Kidney capillary endothelial cell (primary cell): Measurements from ENCODE around the gene FBLN5.
A peak's percentile ranks its signal among the peaks of the same experiment; 100 is the strongest.

Experiments used
- DNase-seq: peaks from one replicate; pipeline ENCODE4 v3.0.0-alpha.2; 2018; ENCODE audit warnings: low spot score

The FBLN5 gene

GRCh38 chr14:91946622-91947474, 646 bp downstream of the FBLN5 start:
- DNase-seq = peak; percentile 7

- no peak for DNase-seq
Observed at GRCh38 chr14:91945751-91946621, 1.5 kb downstream of the FBLN5 start.

GRCh38 chr14:91942946-91943345, 4.5 kb downstream of the FBLN5 start:
- DNase-seq = no peak

GRCh38 chr14:91942128-91942527, 5.4 kb downstream of the FBLN5 start:
- DNase-seq = no peak

- DNase-seq = no peak
Observed at GRCh38 chr14:91940209-91940608, 7.3 kb downstream of the FBLN5 start.

- DNase-seq = no peak
Observed at GRCh38 chr14:91935586-91935985, 11.9 kb downstream of the FBLN5 start.

GRCh38 chr14:91934554-91935285, 12.8 kb downstream of the FBLN5 start:
- DNase-seq = no peak

GRCh38 chr14:91931478-91932088, 15.9 kb downstream of the FBLN5 start:
- DNase-seq = no peak

- no peak for DNase-seq
Observed at GRCh38 chr14:91929700-91930099, 17.8 kb downstream of the FBLN5 start.

GRCh38 chr14:91927800-91928199, 19.7 kb downstream of the FBLN5 start:
- DNase-seq = no peak

GRCh38 chr14:91927191-91927590, 20.3 kb downstream of the FBLN5 start:
- no peak for DNase-seq

GRCh38 chr14:91926131-91926890, 21.2 kb downstream of the FBLN5 start:
- no peak for DNase-seq

GRCh38 chr14:91925727-91926121, 21.8 kb downstream of the FBLN5 start:
- DNase-seq = no peak

- no peak for DNase-seq
Observed at GRCh38 chr14:91925001-91925726, 22.3 kb downstream of the FBLN5 start.

- no peak for DNase-seq
Observed at GRCh38 chr14:91920526-91920925, 27.0 kb downstream of the FBLN5 start.

GRCh38 chr14:91919814-91920213, 27.7 kb downstream of the FBLN5 start:
- DNase-seq = no peak

- DNase-seq = no peak
Observed at GRCh38 chr14:91918186-91918883, 29.2 kb downstream of the FBLN5 start.

- no peak for DNase-seq
Observed at GRCh38 chr14:91912035-91912434, 35.5 kb downstream of the FBLN5 start.

- peak; percentile 23 for DNase-seq
Observed at GRCh38 chr14:91911474-91912032, 35.9 kb downstream of the FBLN5 start.

GRCh38 chr14:91910196-91910595, 37.3 kb downstream of the FBLN5 start:
- DNase-seq = no peak
